IMR-90 (cell line): ENCODE measurements around the gene MAP3K9. TPM values are rescaled to one million over a fixed set of nuclear protein-coding genes. Genes with fewer than 3 reads are reported as not detected.

Experiments used
- ATAC-seq: fragments of 200-7000 bp; cut with Tn5 transposase; 2 replicates; pipeline ENCODE4 v1.9.1; 2020; ENCODE audit warnings: low read depth, mild to moderate bottlenecking, moderate library complexity
- BruUV-seq: library from RNA; stranded (reverse); fragments of 400-500 nt; replicated peaks from 2 replicates; lab custom pipeline; 2021; lab: Mats Ljungman, UMichigan
- CTCF ChIA-PET: fragments of 300-600 bp; formaldehyde crosslinking; extraction: SDS; loops from one replicate; lab custom pipeline; 2021; ENCODE audit warnings: antibody characterized with exemption; lab: Yijun Ruan, JAX
- POLR2A ChIA-PET: fragments of 300-600 bp; sonication (Branson Sonifier 250); formaldehyde crosslinking; loops from one replicate; lab custom pipeline; 2022; ENCODE audit warnings: antibody characterized with exemption; ENCODE audit not compliant: unreplicated experiment; lab: Charles Lee
- DNase-seq: peaks from one replicate; pipeline ENCODE4 v3.0.0; 2013
- H2AFZ ChIP-seq: replicated peaks from 2 replicates; pipeline ENCODE3; 2013; ENCODE audit warnings: low read length, mild to moderate bottlenecking; ENCODE audit not compliant: poor library complexity
- H2AK5ac ChIP-seq: 2 replicates; pipeline ENCODE4 v1.6.1; 2013; ENCODE audit warnings: low read depth, low read length, inconsistent platforms
- H2AK9ac ChIP-seq: replicated peaks from 2 replicates; pipeline ENCODE3; 2013; ENCODE audit warnings: mild to moderate bottlenecking, low read depth, low read length, moderate library complexity; ENCODE audit not compliant: poor library complexity
- H2BK120ac ChIP-seq: 2 replicates; pipeline ENCODE4 v1.6.1; 2013; ENCODE audit warnings: low read depth, low read length, inconsistent platforms
- H2BK15ac ChIP-seq: 3 replicates; pipeline ENCODE4 v1.6.1; 2013; ENCODE audit warnings: low read depth, low read length, inconsistent platforms
- H2BK20ac ChIP-seq: 2 replicates; pipeline ENCODE4 v1.6.1; 2013; ENCODE audit warnings: low read depth, mild to moderate bottlenecking, inconsistent platforms, low read length, moderate library complexity
- H2BK5ac ChIP-seq: 2 replicates; pipeline ENCODE4 v1.6.1; 2013; ENCODE audit warnings: mild to moderate bottlenecking, low read depth, low read length, inconsistent platforms; ENCODE audit not compliant: poor library complexity, severe bottlenecking
- H3K14ac ChIP-seq: replicated peaks from 2 replicates; pipeline ENCODE4 v1.6.1; 2013; ENCODE audit warnings: low read depth, low read length, inconsistent platforms
- H3K18ac ChIP-seq: 2 replicates; pipeline ENCODE4 v1.6.1; 2013; ENCODE audit warnings: low read depth, low read length, control low read depth
- H3K23ac ChIP-seq: 2 replicates; pipeline ENCODE4 v1.6.1; 2013; ENCODE audit warnings: low read depth, low read length, inconsistent platforms
- H3K27ac ChIP-seq: 2 replicates; pipeline ENCODE4 v1.5.1; 2013; ENCODE audit warnings: mild to moderate bottlenecking, control low read depth, low read length; ENCODE audit not compliant: insufficient read depth
- H3K27me3 ChIP-seq: 2 replicates; pipeline ENCODE4 v1.6.1; 2013; ENCODE audit warnings: low read length; ENCODE audit not compliant: control insufficient read depth, insufficient read depth
- H3K36me3 ChIP-seq: 2 replicates; pipeline ENCODE4 v1.6.1; 2013; ENCODE audit warnings: low read length, mixed read lengths; ENCODE audit not compliant: control insufficient read depth, insufficient read depth
- H3K4ac ChIP-seq: 2 replicates; pipeline ENCODE4 v1.6.1; 2013; ENCODE audit warnings: low read depth, low read length, inconsistent platforms
- H3K4me1 ChIP-seq: 2 replicates; pipeline ENCODE4 v1.6.1; 2013; ENCODE audit warnings: low read length, mixed read lengths; ENCODE audit not compliant: control insufficient read depth, insufficient read depth
- H3K4me2 ChIP-seq: 2 replicates; pipeline ENCODE4 v1.6.1; 2013; ENCODE audit warnings: low read depth, mild to moderate bottlenecking, control low read depth, low read length, moderate library complexity
- H3K4me3 ChIP-seq: 2 replicates; pipeline ENCODE4 v1.5.1; 2013; ENCODE audit warnings: low read depth, mild to moderate bottlenecking, control low read depth, low read length, moderate library complexity; ENCODE audit not compliant: insufficient read depth
- H3K56ac ChIP-seq: 2 replicates; pipeline ENCODE4 v1.6.1; 2013; ENCODE audit warnings: low read length, inconsistent platforms; ENCODE audit not compliant: insufficient read depth; ENCODE audit errors: extremely low read depth
- H3K79me1 ChIP-seq, 2 experiments: 2 replicates each; pipeline ENCODE4 v1.6.1; 2013; ENCODE audit warnings: low read length in 2 of 2, inconsistent platforms in 1 of 2, low read depth in 1 of 2
- H3K9ac ChIP-seq: 2 replicates; pipeline ENCODE4 v1.6.1; 2013; ENCODE audit warnings: low read depth, low read length, control low read depth
- H3K9me1 ChIP-seq: 2 replicates; pipeline ENCODE4 v1.6.1; 2013; ENCODE audit warnings: low read length, inconsistent platforms; ENCODE audit not compliant: insufficient read depth
- H3K9me3 ChIP-seq: 2 replicates; pipeline ENCODE4 v1.6.1; 2013; ENCODE audit warnings: low read length; ENCODE audit not compliant: control insufficient read depth, insufficient read depth
- H4K20me1 ChIP-seq: 2 replicates; pipeline ENCODE4 v1.6.1; 2013; ENCODE audit warnings: low read length, inconsistent platforms; ENCODE audit not compliant: insufficient read depth
- H4K5ac ChIP-seq: 2 replicates; pipeline ENCODE4 v1.6.1; 2013; ENCODE audit warnings: mild to moderate bottlenecking, low read depth, low read length, control low read depth
- H4K8ac ChIP-seq, 2 experiments: 2 replicates each; pipeline ENCODE4 v1.6.1; 2013; ENCODE audit warnings: low read depth in 2 of 2, low read length in 2 of 2, control low read depth in 1 of 2, inconsistent platforms in 1 of 2
- H4K91ac ChIP-seq: 2 replicates; pipeline ENCODE4 v1.6.1; 2013; ENCODE audit warnings: low read depth, low read length, inconsistent platforms; ENCODE audit not compliant: insufficient read depth
- BHLHE40 ChIP-seq: fragments of 150-350 bp; IDR thresholded peaks from 2 replicates; pipeline ENCODE4 v1.6.1; 2016; ENCODE audit warnings: mild to moderate bottlenecking, low read depth, low read length
- CHD1 ChIP-seq: IDR thresholded peaks from 2 replicates; pipeline ENCODE4 v1.6.1; 2012; ENCODE audit warnings: low read depth, low read length, improper control_type of control experiment
- CTCF ChIP-seq: conservative IDR thresholded peaks from 2 replicates; pipeline ENCODE4 v1.5.1; 2012; ENCODE audit warnings: mild to moderate bottlenecking, low read depth, low read length, improper control_type of control experiment
- FOS ChIP-seq: fragments of 150-350 bp; IDR thresholded peaks from 2 replicates; pipeline ENCODE4 v1.6.1; 2016; ENCODE audit warnings: low read depth, low read length
- MAZ ChIP-seq: IDR thresholded peaks from 2 replicates; pipeline ENCODE4 v1.6.1; 2012; ENCODE audit warnings: low read depth, mild to moderate bottlenecking, low read length, improper control_type of control experiment, moderate library complexity, borderline replicate concordance
- MXI1 ChIP-seq: IDR thresholded peaks from 2 replicates; pipeline ENCODE4 v1.6.1; 2012; ENCODE audit warnings: low read depth, mild to moderate bottlenecking, low read length, moderate library complexity, borderline replicate concordance
- NFE2L2 ChIP-seq: fragments of 150-350 bp; IDR thresholded peaks from 2 replicates; pipeline ENCODE4 v1.6.1; 2016; ENCODE audit warnings: low read depth, mild to moderate bottlenecking, low read length
- POLR2A ChIP-seq: IDR thresholded peaks from 2 replicates; pipeline ENCODE4 v1.6.1; 2012; ENCODE audit warnings: mild to moderate bottlenecking, low read depth, low read length
- RAD21 ChIP-seq: IDR thresholded peaks from 2 replicates; pipeline ENCODE4 v1.6.1; 2012; ENCODE audit warnings: low read length, improper control_type of control experiment
- RCOR1 ChIP-seq: IDR thresholded peaks from 2 replicates; pipeline ENCODE4 v1.6.1; 2012; ENCODE audit warnings: mild to moderate bottlenecking, low read length, improper control_type of control experiment; ENCODE audit not compliant: insufficient replicate concordance
- RFX5 ChIP-seq: IDR thresholded peaks from 2 replicates; pipeline ENCODE4 v1.8.0; 2012; ENCODE audit warnings: low read depth, mild to moderate bottlenecking, low read length, moderate library complexity
- SMC3 ChIP-seq: fragments of 150-350 bp; IDR thresholded peaks from 2 replicates; pipeline ENCODE4 v1.6.1; 2016; ENCODE audit warnings: low read depth, mild to moderate bottlenecking, antibody characterized with exemption, low read length, moderate library complexity
- USF2 ChIP-seq: fragments of 150-350 bp; IDR thresholded peaks from 2 replicates; pipeline ENCODE4 v1.6.1; 2017; ENCODE audit warnings: mild to moderate bottlenecking, antibody characterized with exemption, low read length, low read depth
- WGBS, 2 experiments: methylation state at CpG; one replicate each; pipeline versions ENCODE4 v1.1.5 to v1.1.7; 2013; ENCODE audit warnings: missing lambda C conversion rate in 2 of 2; ENCODE audit not compliant: insufficient read length in 1 of 2; ENCODE audit errors: extremely low coverage in 2 of 2; 5-methylcytosine and 5-hydroxymethylcytosine counted together
- dilution Hi-C: fragments of 300-500 bp; cut with HindIII; formaldehyde crosslinking; loops from one replicate; pipeline ENCODE4 v1.14.3; 2018; ENCODE audit warnings: low sequenced_read_pairs; ENCODE audit not compliant: unreplicated experiment
- in situ Hi-C: fragments of 300-500 bp; cut with MboI; formaldehyde crosslinking; loops from 3 replicates; pipeline ENCODE4 v1.14.3; 2019; ENCODE audit warnings: low sequenced_read_pairs, inconsistent platforms, mixed read lengths
- intact Hi-C: fragments of 100-400 bp; cut with micrococcal nuclease; formaldehyde crosslinking; loops from 2 replicates; pipeline ENCODE4 v1.10.0; 2022
- polyA plus RNA-seq, 3 experiments: library from polyadenylated mRNA; depleted of rRNA; stranded (reverse); fragments of >200 nt; gene quantifications; 2 replicates each; pipeline ENCODE4 v1.2.3, GENCODE V29; 2012; ENCODE audit warnings: low replicate concordance in 1 of 3
- total RNA-seq: library from RNA; depleted of rRNA; stranded (reverse); fragments of >200 nt; gene quantifications from 2 replicates; pipeline ENCODE4 v1.2.3, GENCODE V29; 2012

Gene MAP3K9
- total and polyA plus RNA-seq, 2 of the 4 experiments (the other 2 are of a cell fraction) = 0.17 to 0.18 TPM

- no peak overlapping the region for H3K18ac ChIP-seq
- no peak overlapping the region for H2AFZ ChIP-seq
- H3K14ac ChIP-seq = no peak overlapping the region
- no peak overlapping the region for H2BK5ac ChIP-seq
- no peaks in the 10 kb centered on the region for H3K9me3 ChIP-seq
- H3K4me2 ChIP-seq = no peak overlapping the region
- H3K79me1 ChIP-seq = no peaks in the 10 kb centered on the region
- no peak overlapping the region for H3K9ac ChIP-seq
- H3K4me1 ChIP-seq = no peaks in the 10 kb centered on the region
- no peak overlapping the region for H2AK9ac ChIP-seq
- H4K91ac ChIP-seq = no peak overlapping the region
- peaks cover 11% of the 10 kb centered on the region for H3K27me3 ChIP-seq
- dilution Hi-C loops = no loop called here
- H3K27ac ChIP-seq = no peak overlapping the region
- no peaks in the 10 kb centered on the region for H3K36me3 ChIP-seq
- H2BK120ac ChIP-seq = no peak overlapping the region
- no peak overlapping the region for H3K23ac ChIP-seq
- DNase-seq (no peak), ATAC-seq (no peak)
- H4K20me1 ChIP-seq = no peaks in the 10 kb centered on the region
- no peak overlapping the region for H4K5ac ChIP-seq
- BruUV-seq = no TSS peak
- WGBS, 2 experiments = no CpG with 5 or more reads among the region's 2 CpGs
- no peak overlapping the region for H2BK20ac ChIP-seq
- in situ Hi-C loops = no loop called here
- H2BK15ac ChIP-seq = no peak overlapping the region
- intact Hi-C loops = no loop called here
- H2AK5ac ChIP-seq = no peak overlapping the region
- H3K56ac ChIP-seq = no peak overlapping the region
- no peaks in the 10 kb centered on the region for H3K9me1 ChIP-seq
- CTCF ChIA-PET = no interaction called here
- TF ChIP-seq SMC3 (no peak), MXI1 (no peak), CHD1 (no peak), MAZ (no peak), BHLHE40 (no peak), POLR2A (no peak), USF2 (no peak), RAD21 (no peak), RFX5 (no peak), RCOR1 (no peak), NFE2L2 (no peak), FOS (no peak), CTCF (no peak)
- H3K4me3 ChIP-seq = no peak overlapping the region
- no peak overlapping the region for H3K4ac ChIP-seq
- POLR2A ChIA-PET = no interaction called here
- no peak overlapping the region for H4K8ac ChIP-seq
These were observed 36.3 kb upstream of the MAP3K9 start for GRCh38 chr14:70845601-70846000.
